ENCODE measurements around the gene PTGES2.

The PTGES2 gene

DNA sequence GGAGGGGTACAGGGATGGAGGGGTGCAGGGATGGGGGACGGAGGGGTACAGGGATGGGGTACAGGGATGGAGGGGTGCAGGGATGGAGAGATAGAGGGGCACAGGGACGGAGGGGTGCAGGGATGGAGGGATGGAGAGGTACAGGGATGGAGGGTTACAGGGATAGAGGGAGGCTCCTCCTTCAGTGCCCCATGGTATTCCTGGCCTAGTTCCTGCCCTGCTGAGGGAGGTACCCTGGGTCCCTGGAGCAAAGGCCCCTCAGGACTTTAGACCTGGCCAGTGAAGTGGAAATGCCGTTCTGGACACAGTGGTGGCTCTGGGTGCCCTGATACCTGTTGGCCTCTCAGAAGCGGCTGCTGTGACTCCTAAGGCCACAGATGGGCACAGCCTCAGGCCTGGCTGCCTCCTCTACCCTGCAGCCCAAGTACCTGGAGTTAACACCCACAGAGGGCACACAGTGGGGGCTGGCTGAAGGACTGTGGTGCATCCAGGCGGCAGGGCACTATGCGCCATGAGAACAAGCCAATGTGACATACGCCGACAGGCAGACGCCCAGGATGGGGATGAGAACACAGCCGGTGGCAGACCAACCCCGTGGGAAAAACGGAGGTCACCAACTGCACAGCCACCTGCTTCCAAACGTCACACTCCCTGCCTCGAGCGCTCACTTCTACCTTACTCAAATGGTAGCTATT lies 8.4 kb downstream of the PTGES2 start:
- H3K4me1 Mint-ChIP-seq, result peaks cover 6% of the 10 kb centered on the region
- no peak overlapping the region for H3K4me3 Mint-ChIP-seq
- peaks cover 5% of the 10 kb centered on the region for H3K36me3 Mint-ChIP-seq (ENCODE audit: low read depth)
- DNase-seq, result no peak
- TF ChIP-seq, protein P1, sequence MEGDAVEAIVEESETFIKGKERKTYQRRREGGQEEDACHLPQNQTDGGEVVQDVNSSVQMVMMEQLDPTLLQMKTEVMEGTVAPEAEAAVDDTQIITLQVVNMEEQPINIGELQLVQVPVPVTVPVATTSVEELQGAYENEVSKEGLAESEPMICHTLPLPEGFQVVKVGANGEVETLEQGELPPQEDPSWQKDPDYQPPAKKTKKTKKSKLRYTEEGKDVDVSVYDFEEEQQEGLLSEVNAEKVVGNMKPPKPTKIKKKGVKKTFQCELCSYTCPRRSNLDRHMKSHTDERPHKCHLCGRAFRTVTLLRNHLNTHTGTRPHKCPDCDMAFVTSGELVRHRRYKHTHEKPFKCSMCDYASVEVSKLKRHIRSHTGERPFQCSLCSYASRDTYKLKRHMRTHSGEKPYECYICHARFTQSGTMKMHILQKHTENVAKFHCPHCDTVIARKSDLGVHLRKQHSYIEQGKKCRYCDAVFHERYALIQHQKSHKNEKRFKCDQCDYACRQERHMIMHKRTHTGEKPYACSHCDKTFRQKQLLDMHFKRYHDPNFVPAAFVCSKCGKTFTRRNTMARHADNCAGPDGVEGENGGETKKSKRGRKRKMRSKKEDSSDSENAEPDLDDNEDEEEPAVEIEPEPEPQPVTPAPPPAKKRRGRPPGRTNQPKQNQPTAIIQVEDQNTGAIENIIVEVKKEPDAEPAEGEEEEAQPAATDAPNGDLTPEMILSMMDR (IDR thresholded peaks at IDR 0.05), result no peak
- no peak overlapping the region for H3K27ac Mint-ChIP-seq
- no peaks in the 10 kb centered on the region for H3K27me3 Mint-ChIP-seq (ENCODE audit: low read depth, poor library complexity)
- H3K9me3 Mint-ChIP-seq, result no peaks in the 10 kb centered on the region

DNA sequence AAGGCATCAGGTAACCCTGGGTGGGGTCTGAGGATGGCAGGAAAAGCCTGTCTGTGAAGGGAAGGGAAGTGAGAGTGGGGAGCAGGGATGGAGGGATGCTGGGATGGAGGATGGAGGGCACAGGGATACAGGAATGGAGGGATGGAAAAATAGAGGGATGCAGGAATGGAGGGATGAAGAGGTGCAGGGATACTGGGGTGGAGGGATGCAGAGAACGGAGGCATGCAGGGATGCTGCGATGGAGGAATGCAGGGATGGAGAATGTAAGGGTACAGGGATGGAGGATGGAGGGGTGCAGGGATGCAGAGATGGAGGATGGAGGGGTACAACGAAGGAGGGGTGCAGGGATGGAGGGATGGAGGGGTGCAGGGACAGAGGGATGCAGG lies 9.1 kb downstream of the PTGES2 start:
- peaks cover 6% of the 10 kb centered on the region for H3K4me1 Mint-ChIP-seq
- no peak overlapping the region for H3K4me3 Mint-ChIP-seq
- DNase-seq, result no peak
- H3K9me3 Mint-ChIP-seq, result peaks cover 2% of the 10 kb centered on the region
- no peak overlapping the region for H3K27ac Mint-ChIP-seq
- H3K27me3 Mint-ChIP-seq (ENCODE audit: low read depth, poor library complexity), result no peaks in the 10 kb centered on the region
- peaks cover 9% of the 10 kb centered on the region for H3K36me3 Mint-ChIP-seq (ENCODE audit: low read depth)
- TF ChIP-seq, protein P1 (IDR thresholded peaks at IDR 0.05), result no peak

DNA sequence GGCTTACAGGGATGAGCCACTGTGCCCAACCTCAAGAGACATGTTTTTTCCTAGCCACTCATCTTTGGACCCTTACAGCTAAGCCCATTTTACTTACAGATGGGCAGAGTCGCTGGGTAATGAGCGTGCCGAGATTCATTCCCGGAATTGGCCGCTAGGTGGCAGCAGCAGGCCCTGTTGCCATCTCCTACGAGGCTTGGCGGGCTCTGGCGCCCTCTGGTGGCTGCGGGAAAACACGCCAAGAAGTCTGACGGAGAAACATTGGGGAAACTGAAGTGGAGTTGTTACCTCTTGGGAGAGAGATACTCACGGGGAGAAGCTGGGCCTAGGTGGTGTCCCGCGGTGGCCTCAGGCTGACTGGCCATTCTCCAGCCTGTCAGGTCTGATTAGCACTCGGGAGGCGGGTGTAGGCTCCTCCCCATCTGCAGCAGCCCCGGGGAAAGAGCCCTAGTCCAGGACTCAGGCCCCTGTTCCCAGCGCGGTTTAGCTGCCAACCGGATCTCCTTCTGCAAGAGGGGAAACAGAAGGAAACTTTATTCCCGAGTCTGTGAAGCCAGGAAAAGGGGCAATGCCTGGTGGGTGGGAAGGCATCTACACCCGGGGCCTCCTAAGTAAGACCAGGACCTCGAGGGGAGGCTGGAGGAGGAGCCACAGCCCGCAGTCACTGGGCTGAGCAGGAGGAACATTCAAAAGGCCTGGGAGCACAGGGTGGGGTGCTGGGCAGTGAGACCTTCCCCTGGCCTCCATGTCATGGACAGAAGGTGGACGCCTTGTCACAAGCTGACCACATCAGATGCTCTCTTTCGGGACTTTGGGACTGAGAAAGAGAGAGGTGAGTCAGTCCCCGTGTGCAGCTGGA lies 9.7 kb downstream of the PTGES2 start:
- H3K9me3 Mint-ChIP-seq, result peaks cover 3% of the 10 kb centered on the region
- H3K4me1 Mint-ChIP-seq, result peaks cover 6% of the 10 kb centered on the region
- H3K36me3 Mint-ChIP-seq (ENCODE audit: low read depth), result peaks cover 15% of the 10 kb centered on the region
- no peaks in the 10 kb centered on the region for H3K27me3 Mint-ChIP-seq (ENCODE audit: low read depth, poor library complexity)
- TF ChIP-seq, protein P1 (IDR thresholded peaks at IDR 0.05), result peak; percentile 100
- H3K4me3 Mint-ChIP-seq, result peak overlapping the region; percentile 31
- DNase-seq, result peak; percentile 99
- H3K27ac Mint-ChIP-seq, result no peak overlapping the region

DNA sequence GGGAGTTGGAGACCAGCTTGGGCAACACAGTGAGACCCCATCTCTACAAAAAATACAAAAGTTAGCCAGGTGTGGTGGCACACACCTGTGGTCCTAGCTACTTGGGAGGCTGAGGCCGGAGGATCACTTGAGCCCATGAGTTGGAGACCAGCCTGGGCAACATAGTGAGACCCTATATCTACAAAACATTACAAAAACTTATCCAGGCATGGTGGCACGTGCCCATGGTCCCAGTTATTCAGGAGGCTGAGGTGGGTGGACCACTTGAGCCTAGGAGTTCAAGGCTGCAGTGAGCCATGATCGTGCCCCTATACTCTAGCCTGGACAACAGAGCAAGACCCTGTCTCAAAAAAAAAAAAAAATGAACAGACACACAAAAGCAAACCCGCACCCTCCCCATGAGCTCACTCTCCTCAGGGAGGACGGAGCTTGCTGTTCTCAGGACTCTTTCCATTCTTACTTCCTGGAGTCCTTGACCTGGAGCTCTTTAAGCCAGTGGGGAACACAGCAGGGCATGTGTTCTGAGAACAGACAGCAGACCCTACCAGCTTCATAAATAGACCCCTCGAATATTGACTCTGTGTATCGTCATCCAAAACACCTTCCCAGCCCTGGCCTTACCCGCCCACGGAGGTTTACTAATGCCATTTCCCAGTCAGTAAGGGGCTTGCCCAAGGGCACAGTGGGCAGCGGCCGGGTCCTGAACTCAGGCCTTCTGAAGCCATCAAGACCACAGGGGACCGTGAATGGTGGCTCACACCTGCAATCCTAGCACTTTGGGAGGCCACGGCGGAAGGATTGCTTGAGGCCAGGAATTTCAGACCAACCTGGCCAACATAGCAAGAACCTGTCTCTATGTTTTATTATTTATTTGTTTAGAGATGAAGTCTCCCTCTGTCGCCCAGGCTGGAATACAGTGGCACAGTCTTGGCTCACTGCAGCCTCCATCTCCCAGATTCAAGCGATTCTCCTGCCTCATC lies 11.1 kb downstream of the PTGES2 start:
- Mint-ChIP-seq H3K4me1 (peaks cover 6% of the 10 kb centered on the region), H3K36me3 (ENCODE audit: low read depth) (peaks cover 16% of the 10 kb centered on the region), H3K4me3 (no peak overlapping the region), H3K9me3 (peaks cover 3% of the 10 kb centered on the region), H3K27ac (no peak overlapping the region), H3K27me3 (ENCODE audit: low read depth, poor library complexity) (no peaks in the 10 kb centered on the region)
- DNase-seq, result no peak
- TF ChIP-seq, protein P1 (IDR thresholded peaks at IDR 0.05), result no peak

DNA sequence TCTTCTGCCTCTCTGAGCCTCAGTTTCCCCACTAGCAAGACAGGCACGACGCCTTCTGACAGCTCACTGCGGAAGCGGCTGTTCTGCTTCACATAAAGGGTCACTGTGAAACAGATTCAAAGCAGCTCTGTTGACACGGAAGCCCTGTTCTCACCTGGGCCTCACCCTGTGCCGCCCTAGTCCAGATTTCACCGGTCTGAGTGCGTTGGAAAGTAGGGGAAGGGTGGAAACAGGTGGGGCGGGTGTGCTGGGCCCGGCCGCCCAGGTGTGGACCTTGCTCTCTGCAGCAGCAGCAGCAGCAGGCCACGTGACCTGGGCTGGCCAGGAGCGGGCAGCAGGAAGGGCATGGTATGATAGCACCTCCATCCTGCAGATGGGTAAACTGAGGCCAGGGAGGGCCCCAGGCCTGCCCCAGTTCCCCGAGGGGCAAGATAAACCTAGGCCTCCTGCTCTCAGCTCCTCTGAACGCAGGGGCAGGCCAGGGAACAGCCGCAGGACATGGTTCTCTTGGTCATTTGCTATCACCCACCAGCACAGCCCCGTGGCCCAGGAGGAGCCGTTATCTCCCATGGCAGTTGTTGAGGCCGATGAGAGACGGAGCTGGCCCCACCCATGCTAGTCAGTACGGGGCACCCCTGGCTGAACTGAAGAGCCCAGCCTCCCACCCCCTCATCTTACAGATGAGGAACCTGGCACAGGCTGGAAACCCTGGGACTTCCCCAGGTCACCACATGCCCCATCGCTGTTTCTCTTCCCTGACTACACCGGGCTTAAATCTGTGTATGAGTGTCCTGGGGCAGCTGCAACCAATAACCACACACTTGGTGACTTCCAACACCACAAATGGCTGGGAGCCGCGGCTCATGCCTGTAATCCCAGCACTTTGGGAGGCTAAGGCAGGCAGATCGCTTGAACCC lies 12.1 kb downstream of the PTGES2 start:
- Mint-ChIP-seq H3K27ac (no peak overlapping the region), H3K4me1 (peaks cover 12% of the 10 kb centered on the region), H3K36me3 (ENCODE audit: low read depth) (peaks cover 16% of the 10 kb centered on the region), H3K4me3 (no peak overlapping the region), H3K27me3 (ENCODE audit: low read depth, poor library complexity) (peaks cover 2% of the 10 kb centered on the region), H3K9me3 (peaks cover 3% of the 10 kb centered on the region)
- no peak for DNase-seq
- TF ChIP-seq, protein P1 (IDR thresholded peaks at IDR 0.05), result no peak
